OCI-LY1 (cell line): Measurements from ENCODE around the gene HDGFL3.

Experiments
- H2AFZ ChIP-seq: fragments of 200-600 bp; sonication (generic), shearing (Covaris generic); 2 replicates; pipeline ENCODE4 v1.6.0; 2014; ENCODE audit warnings: antibody characterized with exemption, mild to moderate bottlenecking, low read length
- H3F3A ChIP-seq: fragments of 200-600 bp; sonication (generic), shearing (Covaris generic); 2 replicates; pipeline ENCODE4 v1.6.0; 2014; ENCODE audit warnings: mild to moderate bottlenecking, antibody characterized with exemption, low read length, moderate library complexity; ENCODE audit not compliant: insufficient read depth
- H3K27ac ChIP-seq: fragments of 200-600 bp; sonication (generic); 2 replicates; pipeline ENCODE4 v1.5.1; 2014; ENCODE audit warnings: low read length, mixed run types, mild to moderate bottlenecking, low read depth; ENCODE audit not compliant: poor library complexity, severe bottlenecking
- H3K27me3 ChIP-seq: fragments of 200-600 bp; sonication (generic); 2 replicates; pipeline ENCODE4 v1.6.0; 2014; ENCODE audit warnings: antibody characterized with exemption, mild to moderate bottlenecking, low read length, moderate library complexity; ENCODE audit not compliant: insufficient read depth
- H3K36me3 ChIP-seq: fragments of 200-600 bp; sonication (generic); 2 replicates; pipeline ENCODE4 v1.6.1; 2014; ENCODE audit warnings: mild to moderate bottlenecking, antibody characterized with exemption, low read length, moderate library complexity, mixed read lengths; ENCODE audit not compliant: insufficient read depth
- H3K4me1 ChIP-seq: fragments of 200-600 bp; sonication (generic); 2 replicates; pipeline ENCODE4 v1.5.1; 2014; ENCODE audit warnings: mild to moderate bottlenecking, low read length, moderate library complexity; ENCODE audit not compliant: insufficient read depth, severe bottlenecking
- H3K4me2 ChIP-seq: fragments of 200-600 bp; sonication (generic), shearing (Covaris generic); 2 replicates; pipeline ENCODE4 v1.6.1; 2014; ENCODE audit warnings: low read length
- H3K4me3 ChIP-seq: fragments of 200-600 bp; sonication (generic); 2 replicates; pipeline ENCODE4 v1.5.1; 2014; ENCODE audit warnings: low read length, low read depth, mild to moderate bottlenecking, mixed read lengths; ENCODE audit not compliant: poor library complexity, severe bottlenecking
- H3K79me2 ChIP-seq: fragments of 200-600 bp; shearing (Covaris generic); 2 replicates; pipeline ENCODE4 v1.6.1; 2016; ENCODE audit warnings: mixed run types, low read length, mixed read lengths; ENCODE audit not compliant: insufficient read depth
- H3K9ac ChIP-seq: fragments of 200-600 bp; sonication (generic), shearing (Covaris generic); 2 replicates; pipeline ENCODE4 v1.6.1; 2014; ENCODE audit warnings: mild to moderate bottlenecking, low read length, mixed read lengths
- H3K9me2 ChIP-seq: fragments of 200-600 bp; sonication (generic), shearing (Covaris generic); 2 replicates; pipeline ENCODE4 v1.6.1; 2014; ENCODE audit warnings: low read depth, mild to moderate bottlenecking, low read length, mixed read lengths
- H3K9me3 ChIP-seq: fragments of 200-600 bp; shearing (Covaris generic); 2 replicates; pipeline ENCODE4 v1.6.1; 2014; ENCODE audit warnings: low read length, mixed read lengths
- H4K20me1 ChIP-seq: fragments of 200-600 bp; sonication (generic), shearing (Covaris generic); 2 replicates; pipeline ENCODE4 v1.6.0; 2016; ENCODE audit warnings: mild to moderate bottlenecking, low read length; ENCODE audit not compliant: insufficient read depth
- EZH2 ChIP-seq: fragments of 200-600 bp; sonication (generic), shearing (Covaris generic); IDR thresholded peaks from 2 replicates; pipeline ENCODE4 v1.8.0; 2017; ENCODE audit warnings: borderline replicate concordance, mixed run types, mild to moderate bottlenecking, antibody characterized with exemption, low read length, moderate library complexity, mixed read lengths
- TF ChIP-seq, protein P1 (sequence below): fragments of 200-600 bp; sonication (generic), shearing (Covaris generic); IDR thresholded peaks from 2 replicates; pipeline ENCODE4 v1.5.1; 2017; ENCODE audit warnings: mild to moderate bottlenecking, antibody characterized with exemption, low read length, moderate library complexity, mixed read lengths

HDGFL3 gene

DNA sequence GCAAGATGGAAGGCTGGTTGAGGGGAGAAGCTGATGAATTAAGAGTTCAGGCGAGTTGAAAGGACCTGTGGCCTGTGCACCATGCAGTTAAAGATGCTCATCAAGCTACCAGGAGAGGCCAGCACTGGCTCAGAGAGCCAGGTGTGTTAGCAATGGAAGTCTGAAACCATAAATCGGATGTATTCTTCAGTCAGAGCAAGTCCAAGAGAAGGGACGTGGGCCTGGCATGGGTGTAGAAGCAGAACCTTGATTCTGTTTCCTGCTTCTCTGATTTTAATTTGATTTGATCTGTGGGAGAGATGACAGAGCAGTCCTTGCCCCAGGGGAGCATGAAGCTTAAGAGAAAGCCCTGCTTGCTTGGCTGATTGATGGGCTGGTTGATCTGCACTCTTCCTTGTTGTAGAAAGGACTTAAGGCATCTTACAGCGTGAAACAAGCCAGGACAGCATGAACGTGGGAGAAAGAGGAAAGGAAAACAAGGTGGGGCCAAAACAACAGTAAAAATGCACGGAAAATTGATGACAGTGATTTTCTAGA lies 89.3 kb downstream of the HDGFL3 start:
- Histone ChIP-seq H3K27me3 (peaks cover 4% of the 10 kb centered on the region; the same call in 1 of the 2 replicates), H3K9me2 (no peaks in the 10 kb centered on the region), H3K9ac (no peak overlapping the region), H3K36me3 (no peaks in the 10 kb centered on the region), H3K4me2 (no peak overlapping the region), H3F3A (no peaks in the 10 kb centered on the region), H4K20me1 (no peaks in the 10 kb centered on the region), H3K79me2 (no peaks in the 10 kb centered on the region), H3K4me1 (no peaks in the 10 kb centered on the region), H3K9me3 (no peaks in the 10 kb centered on the region), H3K4me3 (no peak overlapping the region), H2AFZ (no peak overlapping the region), H3K27ac (no peak overlapping the region)
- TF ChIP-seq, protein P1, sequence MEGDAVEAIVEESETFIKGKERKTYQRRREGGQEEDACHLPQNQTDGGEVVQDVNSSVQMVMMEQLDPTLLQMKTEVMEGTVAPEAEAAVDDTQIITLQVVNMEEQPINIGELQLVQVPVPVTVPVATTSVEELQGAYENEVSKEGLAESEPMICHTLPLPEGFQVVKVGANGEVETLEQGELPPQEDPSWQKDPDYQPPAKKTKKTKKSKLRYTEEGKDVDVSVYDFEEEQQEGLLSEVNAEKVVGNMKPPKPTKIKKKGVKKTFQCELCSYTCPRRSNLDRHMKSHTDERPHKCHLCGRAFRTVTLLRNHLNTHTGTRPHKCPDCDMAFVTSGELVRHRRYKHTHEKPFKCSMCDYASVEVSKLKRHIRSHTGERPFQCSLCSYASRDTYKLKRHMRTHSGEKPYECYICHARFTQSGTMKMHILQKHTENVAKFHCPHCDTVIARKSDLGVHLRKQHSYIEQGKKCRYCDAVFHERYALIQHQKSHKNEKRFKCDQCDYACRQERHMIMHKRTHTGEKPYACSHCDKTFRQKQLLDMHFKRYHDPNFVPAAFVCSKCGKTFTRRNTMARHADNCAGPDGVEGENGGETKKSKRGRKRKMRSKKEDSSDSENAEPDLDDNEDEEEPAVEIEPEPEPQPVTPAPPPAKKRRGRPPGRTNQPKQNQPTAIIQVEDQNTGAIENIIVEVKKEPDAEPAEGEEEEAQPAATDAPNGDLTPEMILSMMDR: no peak
- no peak for TF ChIP-seq EZH2

GRCh38 chr15:83115831-83116565 lies 91.6 kb downstream of the HDGFL3 start:
- Histone ChIP-seq H3K4me2 (no peak overlapping the region), H3K27me3 (peaks cover 4% of the 10 kb centered on the region; the same call in 1 of the 2 replicates), H3K4me1 (no peaks in the 10 kb centered on the region), H3K36me3 (no peaks in the 10 kb centered on the region), H3K4me3 (no peak overlapping the region), H3F3A (no peaks in the 10 kb centered on the region), H3K9ac (no peak overlapping the region), H3K9me3 (no peaks in the 10 kb centered on the region), H2AFZ (no peak overlapping the region), H3K27ac (no peak overlapping the region), H3K9me2 (no peaks in the 10 kb centered on the region), H4K20me1 (no peaks in the 10 kb centered on the region), H3K79me2 (no peaks in the 10 kb centered on the region)
- TF ChIP-seq EZH2: no peak

GRCh38 chr15:83115410-83115809 lies 92.2 kb downstream of the HDGFL3 start:
- Histone ChIP-seq H2AFZ (no peak overlapping the region), H3K79me2 (no peaks in the 10 kb centered on the region), H3K4me2 (no peak overlapping the region), H4K20me1 (no peaks in the 10 kb centered on the region), H3K4me3 (no peak overlapping the region), H3K27me3 (peaks cover 4% of the 10 kb centered on the region; the same call in 1 of the 2 replicates), H3K27ac (no peak overlapping the region), H3K9ac (no peak overlapping the region), H3K36me3 (no peaks in the 10 kb centered on the region), H3K9me2 (no peaks in the 10 kb centered on the region), H3F3A (no peaks in the 10 kb centered on the region), H3K4me1 (no peaks in the 10 kb centered on the region), H3K9me3 (no peaks in the 10 kb centered on the region)
- TF ChIP-seq, protein P1: no peak
- TF ChIP-seq EZH2: no peak
